Smooth muscle cell (in vitro differentiated cells): ENCODE results near the gene SYT2. TPM values are rescaled to one million over a fixed set of nuclear protein-coding genes. Genes with fewer than 3 reads are reported as not detected.
A peak's percentile ranks its signal among the peaks of the same experiment; 100 is the strongest.

Source experiments
- DNase-seq: peaks from one replicate; lab custom pipeline; 2025; ENCODE audit not compliant: unreplicated experiment; lab: John Stamatoyannopoulos, UW
- H2AFZ ChIP-seq: fragments of 200-600 bp; sonication (generic); 2 replicates; pipeline ENCODE4 v1.6.0; 2016; ENCODE audit warnings: antibody characterized with exemption, low read depth, mild to moderate bottlenecking
- H3F3A ChIP-seq: fragments of 200-600 bp; sonication (generic); 2 replicates; pipeline ENCODE4 v1.6.0; 2017; ENCODE audit warnings: antibody characterized with exemption, low read depth
- H3K27ac ChIP-seq: fragments of 200-600 bp; sonication (generic); 2 replicates; pipeline ENCODE4 v1.5.1; 2016; ENCODE audit warnings: low read depth, mild to moderate bottlenecking
- H3K27me3 ChIP-seq: fragments of 200-600 bp; sonication (generic); 2 replicates; pipeline ENCODE4 v1.6.1; 2016; ENCODE audit warnings: low read depth, mild to moderate bottlenecking
- H3K36me3 ChIP-seq: fragments of 200-600 bp; sonication (generic); 2 replicates; pipeline ENCODE4 v1.5.1; 2016; ENCODE audit warnings: low read depth
- H3K4me1 ChIP-seq: fragments of 200-600 bp; sonication (generic); 2 replicates; pipeline ENCODE4 v1.5.1; 2016; ENCODE audit warnings: low read depth
- H3K4me2 ChIP-seq: fragments of 200-600 bp; sonication (generic); 2 replicates; pipeline ENCODE4 v1.6.0; 2016; ENCODE audit warnings: mild to moderate bottlenecking
- H3K4me3 ChIP-seq: fragments of 200-600 bp; sonication (generic); 2 replicates; pipeline ENCODE4 v1.5.1; 2016; ENCODE audit warnings: mild to moderate bottlenecking
- H3K79me2 ChIP-seq: fragments of 200-600 bp; sonication (generic); 2 replicates; pipeline ENCODE4 v1.6.0; 2016; ENCODE audit warnings: low read depth, mild to moderate bottlenecking
- H3K9ac ChIP-seq: fragments of 200-600 bp; sonication (generic); 2 replicates; pipeline ENCODE4 v1.6.0; 2016; ENCODE audit warnings: low read depth
- H3K9me3 ChIP-seq: fragments of 200-600 bp; sonication (generic); replicated peaks from 2 replicates; pipeline ENCODE4 v1.5.1; 2016; ENCODE audit warnings: low read depth
- H4K20me1 ChIP-seq: fragments of 200-600 bp; sonication (generic); 2 replicates; pipeline ENCODE4 v1.6.0; 2016; ENCODE audit warnings: low read depth
- WGBS: methylation state at CpG from one replicate; pipeline ENCODE4 v1.1.7; 2016; ENCODE audit warnings: low lambda C conversion rate; 5-methylcytosine and 5-hydroxymethylcytosine counted together
- polyA plus RNA-seq: library from polyadenylated mRNA; unstranded; fragments of >200 nt; fragmentation: Nextera tagmentation; extraction: Ambion mirVana; gene quantifications from 2 replicates; pipeline ENCODE4 v1.2.1, GENCODE V29; 2016
- total RNA-seq: library from RNA; depleted of rRNA; stranded (reverse); fragments of >200 nt; gene quantifications from 2 replicates; pipeline ENCODE4 v1.2.3, GENCODE V29; 2014
- TF ChIP-seq, protein P1 (sequence below): fragments of 200-600 bp; sonication (generic); IDR thresholded peaks from 2 replicates; pipeline ENCODE4 v1.5.1; 2017; ENCODE audit warnings: borderline replicate concordance, mild to moderate bottlenecking, antibody characterized with exemption; ENCODE audit not compliant: insufficient read depth, poor library complexity, severe bottlenecking

Gene SYT2
- total and polyA plus RNA-seq, 2 experiments from 2014 or later = not detected

DNA sequence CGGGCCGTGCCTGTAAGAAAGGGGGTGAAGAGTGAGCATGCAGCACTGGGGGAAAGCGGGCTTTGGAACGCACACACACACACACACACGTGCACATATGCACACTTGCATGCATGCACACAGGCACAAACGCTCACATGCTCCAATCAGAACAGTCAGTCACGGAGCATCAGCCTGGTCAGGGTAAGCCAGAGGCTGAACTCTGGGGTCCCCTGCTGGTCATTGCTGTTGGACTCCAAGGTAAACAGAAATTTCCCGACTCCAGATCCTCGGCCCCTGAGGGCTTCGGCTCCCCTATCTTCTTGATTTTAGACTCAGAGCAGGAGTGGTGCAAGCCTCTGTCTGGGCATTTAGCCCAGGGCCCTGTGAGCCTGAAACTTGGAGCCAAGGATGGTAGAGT is 54.2 kb downstream of the SYT2 start:
- Histone ChIP-seq H3F3A (no peaks in the 10 kb centered on the region), H2AFZ (no peak overlapping the region), H3K36me3 (no peaks in the 10 kb centered on the region), H3K27ac (no peak overlapping the region), H3K4me2 (no peak overlapping the region), H3K27me3 (peaks cover 42% of the 10 kb centered on the region), H4K20me1 (no peaks in the 10 kb centered on the region), H3K9ac (no peak overlapping the region), H3K9me3 (no peaks in the 10 kb centered on the region), H3K4me1 (no peaks in the 10 kb centered on the region), H3K4me3 (no peak overlapping the region), H3K79me2 (no peaks in the 10 kb centered on the region)
- TF ChIP-seq, protein P1, sequence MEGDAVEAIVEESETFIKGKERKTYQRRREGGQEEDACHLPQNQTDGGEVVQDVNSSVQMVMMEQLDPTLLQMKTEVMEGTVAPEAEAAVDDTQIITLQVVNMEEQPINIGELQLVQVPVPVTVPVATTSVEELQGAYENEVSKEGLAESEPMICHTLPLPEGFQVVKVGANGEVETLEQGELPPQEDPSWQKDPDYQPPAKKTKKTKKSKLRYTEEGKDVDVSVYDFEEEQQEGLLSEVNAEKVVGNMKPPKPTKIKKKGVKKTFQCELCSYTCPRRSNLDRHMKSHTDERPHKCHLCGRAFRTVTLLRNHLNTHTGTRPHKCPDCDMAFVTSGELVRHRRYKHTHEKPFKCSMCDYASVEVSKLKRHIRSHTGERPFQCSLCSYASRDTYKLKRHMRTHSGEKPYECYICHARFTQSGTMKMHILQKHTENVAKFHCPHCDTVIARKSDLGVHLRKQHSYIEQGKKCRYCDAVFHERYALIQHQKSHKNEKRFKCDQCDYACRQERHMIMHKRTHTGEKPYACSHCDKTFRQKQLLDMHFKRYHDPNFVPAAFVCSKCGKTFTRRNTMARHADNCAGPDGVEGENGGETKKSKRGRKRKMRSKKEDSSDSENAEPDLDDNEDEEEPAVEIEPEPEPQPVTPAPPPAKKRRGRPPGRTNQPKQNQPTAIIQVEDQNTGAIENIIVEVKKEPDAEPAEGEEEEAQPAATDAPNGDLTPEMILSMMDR = peak; percentile 16
- DNase-seq = no peak
- 71% methylated on average over 10 of the region's 10 CpGs for WGBS

DNA sequence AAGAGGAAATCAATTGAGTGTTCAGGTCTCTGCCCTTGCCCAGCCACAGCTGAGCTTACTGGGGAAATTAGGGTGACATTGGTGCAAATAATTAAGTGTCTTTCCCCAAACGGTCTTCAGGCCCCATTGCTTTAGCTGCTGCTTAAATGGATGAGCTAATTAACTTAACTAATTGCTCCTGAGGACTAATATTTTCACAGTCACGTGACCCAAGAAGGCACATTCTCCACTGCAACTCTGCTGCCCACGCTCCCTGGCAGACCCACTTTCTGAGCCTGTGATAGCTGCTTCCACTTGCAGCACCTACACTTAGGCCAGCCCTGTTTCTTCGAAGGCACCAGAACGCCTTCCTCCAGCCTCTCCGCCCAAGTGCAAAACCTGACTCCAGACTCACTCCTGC is 56.2 kb downstream of the SYT2 start:
- TF ChIP-seq, protein P1 = no peak
- no peak overlapping the region for H2AFZ ChIP-seq
- no peak overlapping the region for H3K9ac ChIP-seq
- H3K79me2 ChIP-seq = no peaks in the 10 kb centered on the region
- no peak for DNase-seq
- H3K4me2 ChIP-seq = no peak overlapping the region
- peaks cover 41% of the 10 kb centered on the region for H3K27me3 ChIP-seq
- H4K20me1 ChIP-seq = no peaks in the 10 kb centered on the region
- H3K27ac ChIP-seq = no peak overlapping the region
- no peaks in the 10 kb centered on the region for H3K9me3 ChIP-seq
- no peak overlapping the region for H3K4me3 ChIP-seq
- no peaks in the 10 kb centered on the region for H3F3A ChIP-seq
- WGBS = 82% methylated on average over 6 of the region's 6 CpGs
- H3K36me3 ChIP-seq = no peaks in the 10 kb centered on the region
- no peaks in the 10 kb centered on the region for H3K4me1 ChIP-seq

DNA sequence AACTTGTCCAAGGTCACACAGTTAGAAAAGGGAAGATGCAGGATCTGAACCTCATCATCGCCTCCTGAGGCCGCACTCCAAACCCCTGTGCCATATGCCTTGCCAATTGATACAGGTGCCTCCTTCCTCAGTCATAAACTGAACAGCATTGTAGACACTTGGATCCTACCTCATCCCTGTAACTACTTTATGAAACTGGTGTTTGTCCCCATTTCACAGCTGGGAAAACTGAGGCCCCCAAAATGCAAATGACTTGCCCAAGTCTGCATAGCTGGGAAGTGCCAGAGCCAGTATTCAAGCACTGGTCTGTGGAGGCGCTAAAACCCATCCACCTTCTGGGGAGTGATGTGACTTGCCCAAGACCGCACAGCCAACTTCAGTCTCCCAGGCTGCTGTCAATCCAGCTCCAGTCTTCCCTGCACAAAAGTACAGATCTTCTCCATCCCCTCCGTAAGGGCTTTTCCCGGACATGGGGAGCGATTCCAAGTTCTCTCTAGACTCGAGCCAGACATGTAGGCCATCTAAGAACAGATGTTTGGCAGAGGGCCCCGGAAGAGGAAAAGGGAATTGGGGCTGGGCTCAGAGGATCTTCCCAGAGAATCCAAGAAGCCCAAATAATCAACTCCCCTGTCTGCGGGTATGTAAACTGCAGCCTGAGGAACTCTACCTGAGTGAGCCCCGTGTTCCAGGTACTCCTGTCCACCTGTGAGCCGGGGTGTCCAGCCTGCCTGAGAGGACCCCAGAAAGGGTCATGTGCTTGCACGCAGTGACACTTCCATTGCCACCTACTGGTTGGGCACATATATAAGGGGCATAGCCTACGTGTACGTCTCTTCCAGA is 60.5 kb downstream of the SYT2 start:
- Histone ChIP-seq H3K9me3 (no peaks in the 10 kb centered on the region), H3K4me1 (no peaks in the 10 kb centered on the region), H2AFZ (no peak overlapping the region), H3K36me3 (no peaks in the 10 kb centered on the region), H3K4me3 (no peak overlapping the region), H3K27ac (no peak overlapping the region), H4K20me1 (no peaks in the 10 kb centered on the region), H3K4me2 (no peak overlapping the region), H3K79me2 (no peaks in the 10 kb centered on the region), H3K27me3 (peaks cover 77% of the 10 kb centered on the region), H3K9ac (no peak overlapping the region), H3F3A (no peaks in the 10 kb centered on the region)
- no peak for DNase-seq
- TF ChIP-seq, protein P1 = no peak
- WGBS = 80% methylated on average over 15 of the region's 15 CpGs
